HG03039 (cell line): ENCODE results near the gene DIAPH1.

Experiments
- ATAC-seq: cut with Tn5 transposase; IDR thresholded peaks from one replicate; pipeline ENCODE4 v1.9.1; 2021; ENCODE audit warnings: mild to moderate bottlenecking, moderate library complexity; ENCODE audit not compliant: unreplicated experiment

DIAPH1 gene

GRCh38 chr5:141508440-141508797 is 110.4 kb downstream of the DIAPH1 start:
- ATAC-seq: no peak

DNA sequence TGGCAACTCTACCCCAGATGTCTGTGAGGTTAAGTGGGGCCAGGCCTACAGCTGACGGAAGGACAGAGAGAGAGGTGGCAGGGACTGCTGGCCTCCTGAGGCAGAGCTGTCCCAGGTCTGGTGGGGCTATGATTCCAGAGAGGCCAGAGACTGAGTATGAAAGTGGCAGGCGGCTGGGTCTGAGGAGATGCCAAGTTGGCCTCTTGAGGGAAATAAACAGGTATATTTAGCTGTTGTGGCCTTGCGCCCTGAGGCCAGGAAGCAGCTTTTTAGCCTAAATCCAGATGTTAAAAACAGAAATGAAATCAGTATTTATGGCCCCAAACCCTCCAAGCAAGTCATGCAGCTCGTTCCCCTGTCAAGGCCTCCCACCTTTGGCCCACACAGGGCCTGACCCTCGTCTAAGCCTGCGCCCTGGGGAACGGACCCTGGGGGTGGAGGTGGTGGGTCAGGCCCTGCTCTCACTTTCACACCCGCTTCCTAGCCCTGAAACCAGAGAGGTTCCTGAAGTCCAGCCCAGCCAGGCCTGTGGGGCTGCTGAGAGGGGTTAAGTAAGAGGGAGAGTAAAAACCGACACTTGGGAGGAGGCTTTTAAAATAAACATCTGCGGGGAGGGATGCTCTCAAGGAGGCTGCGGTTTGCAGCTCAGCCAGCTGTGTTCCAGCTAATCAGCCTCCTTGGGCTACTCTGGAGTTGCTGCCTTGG is 111.3 kb downstream of the DIAPH1 start:
- ATAC-seq: peak; percentile 25

GRCh38 chr5:141506381-141507155 is 112.2 kb downstream of the DIAPH1 start:
- ATAC-seq: no peak

DNA sequence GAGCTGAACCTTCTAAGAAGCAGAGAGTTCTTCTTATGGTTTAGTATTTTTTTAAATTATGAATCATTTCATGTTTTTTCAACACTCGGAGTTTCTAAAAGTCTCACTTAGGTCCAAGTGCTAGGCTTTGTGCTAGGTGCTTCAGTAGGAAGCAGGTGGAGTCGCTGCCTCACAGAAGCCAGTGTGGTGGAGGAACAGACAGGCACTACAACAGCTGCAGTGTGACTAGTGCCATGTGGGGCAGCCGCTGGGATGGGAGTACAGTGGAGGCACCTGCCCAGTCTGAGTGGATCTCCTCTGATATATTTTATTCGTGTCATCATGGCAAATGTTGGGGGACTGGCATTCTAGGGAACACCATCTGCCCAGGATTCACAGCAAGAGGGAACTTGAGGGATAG is 114.6 kb downstream of the DIAPH1 start:
- no peak for ATAC-seq

DNA sequence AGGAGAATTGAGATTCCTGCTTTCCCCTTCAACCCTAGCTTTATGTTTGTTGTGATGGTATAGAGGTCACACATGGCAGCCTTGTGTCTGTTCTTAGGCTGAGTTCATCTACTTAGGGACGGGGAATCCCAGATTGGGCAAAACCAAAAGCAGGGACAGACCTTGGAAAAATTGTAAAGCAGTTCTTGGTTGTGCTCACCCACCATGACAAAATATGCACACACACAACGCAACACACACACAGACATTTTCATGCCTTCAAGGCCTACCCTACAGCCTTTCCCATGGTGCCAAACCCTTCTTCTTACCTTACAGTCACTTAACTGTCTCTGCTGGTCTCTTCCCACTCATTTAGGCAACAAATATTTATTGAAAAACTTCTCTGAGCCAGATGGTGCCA is 115.1 kb downstream of the DIAPH1 start:
- no peak for ATAC-seq

GRCh38 chr5:141501761-141502160 is 117.0 kb downstream of the DIAPH1 start:
- ATAC-seq: no peak

DNA sequence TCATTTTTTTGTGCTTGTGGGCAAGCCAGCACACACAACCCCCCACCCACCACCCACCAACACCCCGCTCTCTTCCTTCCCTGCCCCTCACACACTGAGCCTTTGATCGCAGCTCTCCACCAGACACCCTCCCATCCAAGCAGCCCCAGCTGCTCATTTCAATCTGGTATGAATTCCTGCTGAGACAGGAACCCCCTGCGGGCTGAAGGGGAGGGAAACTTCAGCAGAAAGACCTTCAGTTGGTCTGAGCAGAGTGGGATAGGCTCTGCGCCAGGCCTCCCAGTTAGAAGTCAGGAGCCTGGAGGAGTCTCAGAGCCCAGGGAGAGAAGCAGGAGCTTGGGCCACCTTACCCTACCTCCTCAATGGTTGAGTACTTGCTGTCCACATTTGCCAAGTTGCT is 122.8 kb downstream of the DIAPH1 start:
- no peak for ATAC-seq

DNA sequence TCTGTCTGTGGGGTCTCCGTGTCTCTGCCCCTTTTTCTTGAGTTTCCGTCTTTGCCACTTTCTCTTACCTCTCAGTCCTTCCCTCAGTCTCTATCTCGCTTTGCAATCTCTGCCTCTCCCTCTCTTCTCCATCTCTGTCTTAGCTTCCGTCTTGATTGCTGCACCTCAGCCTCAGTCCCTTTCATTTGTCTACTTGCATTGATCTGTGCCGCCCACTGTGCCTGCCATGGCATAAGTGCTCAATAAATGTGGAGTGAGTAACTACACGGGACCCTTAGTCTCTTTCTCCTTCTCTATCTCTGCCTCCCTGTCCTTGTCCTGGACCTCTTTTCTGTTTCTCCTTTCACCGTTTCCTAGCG is 123.4 kb downstream of the DIAPH1 start:
- no peak for ATAC-seq

GRCh38 chr5:141494761-141495452 is 123.9 kb downstream of the DIAPH1 start:
- ATAC-seq: no peak

- ATAC-seq: no peak
Observed at GRCh38 chr5:141493500-141494422, 125.0 kb downstream of the DIAPH1 start.

GRCh38 chr5:141492168-141492885 is 126.5 kb downstream of the DIAPH1 start:
- peak; percentile 55 for ATAC-seq

DNA sequence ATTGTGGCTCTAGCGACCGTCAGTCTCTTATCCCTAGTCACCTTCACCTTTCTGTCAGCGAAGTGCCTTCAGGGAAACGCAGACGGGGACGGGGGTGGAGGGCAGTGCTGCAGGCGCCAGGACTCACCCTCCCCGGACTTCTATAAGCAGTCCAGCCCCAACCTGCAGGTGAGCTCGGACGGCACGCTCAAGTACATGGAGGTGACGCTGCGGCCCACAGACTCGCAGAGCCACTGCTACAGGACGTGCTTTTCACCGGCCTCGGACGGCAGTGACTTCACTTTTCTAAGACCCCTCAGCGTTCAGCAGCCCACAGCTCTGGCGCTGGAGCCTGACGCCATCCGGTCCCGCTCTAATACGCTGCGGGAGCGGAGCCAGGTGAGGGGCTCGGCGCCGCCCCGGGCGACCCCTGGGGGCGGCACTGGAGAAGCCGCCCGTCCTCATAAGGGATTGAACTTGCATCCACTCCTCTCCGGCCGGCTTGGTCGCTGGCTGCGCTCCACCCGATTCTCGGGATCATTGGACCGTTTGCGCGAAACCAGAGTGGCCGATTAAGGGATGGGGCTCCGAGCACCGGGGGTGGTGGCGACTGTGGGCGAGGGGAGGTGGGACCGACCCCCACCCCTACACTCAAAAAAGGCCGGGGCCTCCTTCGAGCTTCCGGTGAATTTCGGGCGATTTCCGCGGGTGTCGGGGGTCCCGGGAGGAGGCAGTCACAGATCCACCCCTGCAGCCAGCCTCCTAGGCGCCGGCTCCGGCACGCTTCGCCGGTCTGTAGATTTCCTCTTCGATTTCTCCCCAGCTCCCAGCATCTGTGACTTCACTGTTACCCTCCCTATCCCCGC is 127.3 kb downstream of the DIAPH1 start:
- no peak for ATAC-seq

- ATAC-seq: no peak
Observed at GRCh38 chr5:141490771-141491170, 128.0 kb downstream of the DIAPH1 start.

DNA sequence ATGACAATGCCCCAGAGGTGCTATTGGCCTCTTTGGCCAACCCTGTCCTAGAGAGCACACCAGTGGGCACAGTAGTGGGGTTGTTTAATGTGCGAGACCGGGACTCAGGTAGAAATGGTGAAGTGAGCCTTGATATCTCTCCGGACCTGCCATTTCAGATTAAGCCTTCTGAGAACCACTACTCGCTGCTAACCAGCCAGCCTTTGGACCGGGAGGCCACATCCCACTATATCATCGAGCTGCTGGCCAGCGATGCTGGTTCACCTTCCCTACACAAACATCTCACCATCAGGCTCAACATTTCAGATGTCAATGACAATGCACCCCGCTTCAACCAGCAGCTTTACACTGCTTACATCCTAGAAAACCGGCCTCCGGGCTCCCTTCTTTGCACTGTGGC is 128.5 kb downstream of the DIAPH1 start:
- ATAC-seq: no peak

- no peak for ATAC-seq
Observed at GRCh38 chr5:141489841-141490240, 129.0 kb downstream of the DIAPH1 start.

- no peak for ATAC-seq
Observed at GRCh38 chr5:141488591-141489561, 129.9 kb downstream of the DIAPH1 start, which contains the start of gene PCDHGC5. TSS of gene PCDHGC5 (plus strand) at chr5:141489081. CDS start at chr5:141489241, 160 bp downstream.

- ATAC-seq: no peak
Observed at GRCh38 chr5:141487131-141487530, 131.7 kb downstream of the DIAPH1 start.

GRCh38 chr5:141486091-141486490 is 132.7 kb downstream of the DIAPH1 start:
- no peak for ATAC-seq
